HCT116 (cell line): Measurements from ENCODE around the gene TMEM185B. TPM values are rescaled to one million over a fixed set of nuclear protein-coding genes. Genes with fewer than 3 reads are reported as not detected.
A peak's percentile ranks its signal among the peaks of the same experiment; 100 is the strongest.

Source experiments
- ATAC-seq: fragments of 200-7000 bp; cut with Tn5 transposase; 2 replicates; pipeline ENCODE4 v1.9.1; 2020; ENCODE audit warnings: mild to moderate bottlenecking, moderate library complexity
- BruUV-seq: library from RNA; stranded (reverse); fragments of 400-500 nt; replicated peaks from 2 replicates; lab custom pipeline; 2021; lab: Mats Ljungman, UMichigan
- CTCF ChIA-PET: fragments of 300-600 bp; sonication (Branson Sonifier 250); formaldehyde crosslinking; loops from one replicate; lab custom pipeline; 2021; ENCODE audit warnings: antibody characterized with exemption; lab: Charles Lee
- POLR2A ChIA-PET: fragments of 300-600, 350-600 bp; sonication (Branson Sonifier 250); formaldehyde crosslinking; loops from one replicate; lab custom pipeline; 2021; ENCODE audit warnings: antibody characterized with exemption; lab: Charles Lee
- RAD21 ChIA-PET, 2 experiments: fragments of 300-600 bp; sonication (Branson Sonifier 250); formaldehyde crosslinking; loops; one replicate each; lab custom pipeline; 2023; ENCODE audit warnings: low total read pairs in 2 of 2; ENCODE audit not compliant: uncharacterized antibody in 2 of 2, unreplicated experiment in 2 of 2, low non-redundant PET in 1 of 2; lab: Charles Lee
- DNase-seq: peaks from one replicate; pipeline ENCODE4 v3.0.0-alpha.2; 2010; ENCODE audit warnings: low read depth, low spot score
- H2AFZ ChIP-seq: fragments of 200-600 bp; shearing (Covaris generic), sonication (generic); 2 replicates; pipeline ENCODE4 v1.6.1; 2017; ENCODE audit warnings: low read depth, mixed run types, mixed read lengths, antibody characterized with exemption, low read length; ENCODE audit not compliant: poor library complexity, severe bottlenecking
- H3K27ac ChIP-seq: 2 replicates; pipeline ENCODE4 v1.5.1; 2012; ENCODE audit warnings: low read depth, low read length
- H3K27me3 ChIP-seq: fragments of 200-600 bp; sonication (generic); 2 replicates; pipeline ENCODE4 v1.6.1; 2016; ENCODE audit warnings: mixed run types, low read length, mixed read lengths; ENCODE audit not compliant: insufficient read depth
- H3K36me3 ChIP-seq, 2 experiments: fragments of 200-500 bp in 1 of 2; fragments of 200-600 bp in 1 of 2; sonication (Bioruptor generic) in 1 of 2; sonication (generic) in 1 of 2; 2 replicates each; pipeline versions ENCODE4 v1.5.1 to v1.6.1; 2014 to 2016; ENCODE audit warnings: low read length in 2 of 2, inconsistent platforms in 1 of 2, mixed read lengths in 1 of 2, mixed run types in 1 of 2; ENCODE audit not compliant: insufficient read depth in 2 of 2, control insufficient read depth in 1 of 2
- H3K4me1 ChIP-seq, 2 experiments: fragments of 200-600 bp in 1 of 2; sonication (generic) in 1 of 2; 2 replicates each; pipeline versions ENCODE4 v1.5.1 to v1.6.1; 2012 to 2017; ENCODE audit warnings: low read length in 2 of 2, inconsistent platforms in 1 of 2, mild to moderate bottlenecking in 1 of 2, mixed read lengths in 1 of 2, mixed run types in 1 of 2, moderate library complexity in 1 of 2; ENCODE audit not compliant: insufficient read depth in 2 of 2, control insufficient read depth in 1 of 2
- H3K4me2 ChIP-seq: fragments of 200-600 bp; sonication (generic); 2 replicates; pipeline ENCODE4 v1.6.1; 2017; ENCODE audit warnings: mixed run types, low read length, mixed read lengths
- H3K4me3 ChIP-seq, 2 experiments: fragments of 200-600 bp in 1 of 2; sonication (generic) in 1 of 2; replicated peaks in 1 of 2; 2 replicates each; pipeline ENCODE4 v1.5.1; 2011 to 2016; ENCODE audit warnings: low read length in 2 of 2, control low read depth in 1 of 2, low read depth in 1 of 2, mild to moderate bottlenecking in 1 of 2, mixed read lengths in 1 of 2, mixed run types in 1 of 2
- H3K79me2 ChIP-seq: fragments of 200-600 bp; sonication (generic); 2 replicates; pipeline ENCODE4 v1.6.1; 2017; ENCODE audit warnings: mild to moderate bottlenecking, mixed run types, low read length, moderate library complexity, mixed read lengths; ENCODE audit not compliant: insufficient read depth
- H3K9ac ChIP-seq: fragments of 200-600 bp; sonication (generic); 2 replicates; pipeline ENCODE4 v1.6.1; 2016; ENCODE audit warnings: low read length, mixed read lengths
- H3K9me2 ChIP-seq: fragments of 200-600 bp; sonication (generic), shearing (Covaris generic); 2 replicates; pipeline ENCODE4 v1.6.1; 2017; ENCODE audit warnings: mixed run types, mild to moderate bottlenecking, moderate library complexity; ENCODE audit not compliant: insufficient read depth
- H3K9me3 ChIP-seq, 2 experiments: fragments of 200-500 bp in 1 of 2; fragments of 200-600 bp in 1 of 2; sonication (Bioruptor generic) in 1 of 2; sonication (generic) in 1 of 2; 2 replicates each; pipeline ENCODE4 v1.6.1; 2014 to 2017; ENCODE audit warnings: low read length in 2 of 2, mixed read lengths in 2 of 2, inconsistent platforms in 1 of 2, low read depth in 1 of 2, mild to moderate bottlenecking in 1 of 2, mixed run types in 1 of 2, moderate library complexity in 1 of 2; ENCODE audit not compliant: control insufficient read depth in 1 of 2, insufficient read depth in 1 of 2
- H4K20me1 ChIP-seq: fragments of 200-600 bp; sonication (generic), shearing (Covaris generic); 2 replicates; pipeline ENCODE4 v1.6.1; 2017; ENCODE audit warnings: mixed run types, mild to moderate bottlenecking, moderate library complexity; ENCODE audit not compliant: insufficient read depth
- CEBPB ChIP-seq: IDR thresholded peaks from 2 replicates; pipeline ENCODE4 v1.6.1; 2012; ENCODE audit warnings: low read depth
- EGR1 ChIP-seq: IDR thresholded peaks from 2 replicates; pipeline ENCODE4 v1.6.1; 2012; ENCODE audit warnings: low read depth
- ELF1 ChIP-seq: IDR thresholded peaks from 2 replicates; pipeline ENCODE4 v1.6.1; 2012; ENCODE audit warnings: low read depth, borderline replicate concordance
- EZH2phosphoT487 ChIP-seq: fragments of 200-600 bp; IDR thresholded peaks from 2 replicates; pipeline ENCODE4 v1.6.1; 2018; ENCODE audit warnings: antibody characterized with exemption, borderline replicate concordance
- FOSL1 ChIP-seq: IDR thresholded peaks from 2 replicates; pipeline ENCODE4 v1.6.1; 2012; ENCODE audit warnings: low read depth
- JUND ChIP-seq: IDR thresholded peaks from 2 replicates; pipeline ENCODE4 v1.6.1; 2012
- MAX ChIP-seq: IDR thresholded peaks from 2 replicates; pipeline ENCODE4 v1.6.1; 2012
- POLR2A ChIP-seq: IDR thresholded peaks from 2 replicates; pipeline ENCODE4 v1.7.0; 2011; ENCODE audit warnings: borderline replicate concordance; ENCODE audit not compliant: insufficient read depth, insufficient read length; ENCODE audit errors: extremely low read depth
- POLR2AphosphoS5 ChIP-seq: IDR thresholded peaks from 2 replicates; pipeline ENCODE4 v1.6.1; 2011; ENCODE audit warnings: mild to moderate bottlenecking, low read depth, low read length, moderate library complexity
- SIN3A ChIP-seq: IDR thresholded peaks from 2 replicates; pipeline ENCODE4 v1.6.1; 2012; ENCODE audit warnings: low read depth
- SP1 ChIP-seq: IDR thresholded peaks from 2 replicates; pipeline ENCODE4 v1.6.1; 2012; ENCODE audit warnings: low read depth
- YY1 ChIP-seq: IDR thresholded peaks from 2 replicates; pipeline ENCODE4 v1.6.1; 2011; ENCODE audit warnings: low read length, low read depth, moderate library complexity, mild to moderate bottlenecking; ENCODE audit not compliant: insufficient replicate concordance; ENCODE audit errors: extremely low read depth
- ZBTB33 ChIP-seq: IDR thresholded peaks from 2 replicates; pipeline ENCODE4 v1.6.1; 2011; ENCODE audit warnings: mild to moderate bottlenecking, low read length, moderate library complexity; ENCODE audit not compliant: insufficient replicate concordance; ENCODE audit errors: extremely low read depth
- ZFX ChIP-seq: fragments of 450-650 bp; IDR thresholded peaks from 2 replicates; pipeline ENCODE4 v1.6.1; 2017
- ZNF274 ChIP-seq: fragments of 200-500 bp; sonication (Bioruptor generic); IDR thresholded peaks from 2 replicates; pipeline ENCODE4 v1.6.1; 2014; ENCODE audit warnings: mild to moderate bottlenecking, low read depth, low read length, inconsistent platforms
- intact Hi-C: fragments of 100-400 bp; cut with micrococcal nuclease; formaldehyde crosslinking; loops from 2 replicates; pipeline ENCODE4 v1.10.0; 2022
- total RNA-seq: library from RNA; stranded (reverse); gene quantifications from one replicate; pipeline ENCODE4 v1.2.1, GENCODE V29; 2021; ENCODE audit not compliant: unreplicated experiment
- TF ChIP-seq, protein P1 (sequence below), 3 experiments: fragments of 200-600 bp in 1 of 3; sonication (generic) in 1 of 3; IDR thresholded peaks in 2 of 3; conservative IDR thresholded peaks in 1 of 3; 2 replicates each; pipeline ENCODE4 v1.5.1; 2012 to 2017; ENCODE audit warnings: low read depth in 2 of 3, low read length in 2 of 3, antibody characterized with exemption in 1 of 3, borderline replicate concordance in 1 of 3, control low read depth in 1 of 3, mild to moderate bottlenecking in 1 of 3, mixed read lengths in 1 of 3, mixed run types in 1 of 3, moderate library complexity in 1 of 3; ENCODE audit not compliant: insufficient read depth in 1 of 3
- TF ChIP-seq, protein P2 (sequence below): IDR thresholded peaks from 2 replicates; pipeline ENCODE4 v1.6.1; 2012

TMEM185B gene
- total RNA-seq, 1 experiment from 2014 or later, result 27.1 TPM

- intact Hi-C loops, result loop anchor here (5.0 kb wide), 1 partner anchor 60 kb away; no protein-coding TSS in a partner anchor
- no peaks in the 10 kb centered on the region for H3K36me3 ChIP-seq
- H3K4me2 ChIP-seq, result peak within 1 kb of the TSS; percentile 91
- H4K20me1 ChIP-seq, result no peaks in the 10 kb centered on the region
- no peaks in the 10 kb centered on the region for H3K9me2 ChIP-seq
- peak; percentile 96 for DNase-seq
- peak within 1 kb of the TSS; percentile 78 to 83 for H3K4me3 ChIP-seq
- peak within 1 kb of the TSS; percentile 62 for H3K27ac ChIP-seq
- ATAC-seq, result peak; percentile 92
- H3K27me3 ChIP-seq, result no peaks in the 10 kb centered on the region
- H3K79me2 ChIP-seq, result peaks cover 38% of the 10 kb centered on the region
- H3K9ac ChIP-seq, result peak within 1 kb of the TSS; percentile 73
- ChIA-PET CTCF (interaction anchor here (0.9 to 1.3 kb wide), 5 partner anchors 12 to 77 kb away, joined by 3 to 6 read pairs (median 3); no protein-coding TSS in a partner anchor), POLR2A (interaction anchor here (0.6 to 1.2 kb wide), 7 partner anchors 9 to 822 kb away, joined by 3 to 7 read pairs (median 3); partner anchors contain the start of gene TMEM185B), RAD21 (interaction anchor here in 1 of 2 experiments (0.7 kb wide), 1 partner anchor 12 kb away, joined by 3 read pairs; no protein-coding TSS in a partner anchor)
- no TSS peak for BruUV-seq
- H2AFZ ChIP-seq, result no peak within 1 kb of the TSS
- peaks cover 7 to 18% of the 10 kb centered on the region in 2 experiments; a peak in 3 of 4 replicates for H3K4me1 ChIP-seq
- no peaks in the 10 kb centered on the region for H3K9me3 ChIP-seq
- TF ChIP-seq, protein P1, sequence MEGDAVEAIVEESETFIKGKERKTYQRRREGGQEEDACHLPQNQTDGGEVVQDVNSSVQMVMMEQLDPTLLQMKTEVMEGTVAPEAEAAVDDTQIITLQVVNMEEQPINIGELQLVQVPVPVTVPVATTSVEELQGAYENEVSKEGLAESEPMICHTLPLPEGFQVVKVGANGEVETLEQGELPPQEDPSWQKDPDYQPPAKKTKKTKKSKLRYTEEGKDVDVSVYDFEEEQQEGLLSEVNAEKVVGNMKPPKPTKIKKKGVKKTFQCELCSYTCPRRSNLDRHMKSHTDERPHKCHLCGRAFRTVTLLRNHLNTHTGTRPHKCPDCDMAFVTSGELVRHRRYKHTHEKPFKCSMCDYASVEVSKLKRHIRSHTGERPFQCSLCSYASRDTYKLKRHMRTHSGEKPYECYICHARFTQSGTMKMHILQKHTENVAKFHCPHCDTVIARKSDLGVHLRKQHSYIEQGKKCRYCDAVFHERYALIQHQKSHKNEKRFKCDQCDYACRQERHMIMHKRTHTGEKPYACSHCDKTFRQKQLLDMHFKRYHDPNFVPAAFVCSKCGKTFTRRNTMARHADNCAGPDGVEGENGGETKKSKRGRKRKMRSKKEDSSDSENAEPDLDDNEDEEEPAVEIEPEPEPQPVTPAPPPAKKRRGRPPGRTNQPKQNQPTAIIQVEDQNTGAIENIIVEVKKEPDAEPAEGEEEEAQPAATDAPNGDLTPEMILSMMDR (IDR thresholded peaks at IDR 0.05 in 2 of 3, conservative IDR thresholded peaks at IDR 0.05 in 1 of 3; ENCODE audit: borderline replicate concordance in 1 of 3, insufficient read depth in 1 of 3, low read depth in 2 of 3, low read length in 2 of 3), result no peak
- no peak for TF ChIP-seq JUND
- no peak for TF ChIP-seq CEBPB
- TF ChIP-seq, protein P2, sequence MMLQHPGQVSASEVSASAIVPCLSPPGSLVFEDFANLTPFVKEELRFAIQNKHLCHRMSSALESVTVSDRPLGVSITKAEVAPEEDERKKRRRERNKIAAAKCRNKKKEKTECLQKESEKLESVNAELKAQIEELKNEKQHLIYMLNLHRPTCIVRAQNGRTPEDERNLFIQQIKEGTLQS, result no peak
- no peak for TF ChIP-seq YY1
- TF ChIP-seq SIN3A, result peak; percentile 22; the same call in 1 of the 2 replicates
- TF ChIP-seq ZFX, result no peak
- TF ChIP-seq EZH2phosphoT487, result no peak
- no peak for TF ChIP-seq FOSL1
- peak; percentile 69 for TF ChIP-seq POLR2AphosphoS5
- no peak for TF ChIP-seq ZNF274
- peak; percentile 47; the same call in 1 of the 2 replicates for TF ChIP-seq MAX
- TF ChIP-seq ELF1, result no peak; the same call in 1 of the 2 replicates
- TF ChIP-seq ZBTB33, result no peak
- peak; percentile 87 for TF ChIP-seq SP1
- peak; percentile 61 for TF ChIP-seq POLR2A
- no peak for TF ChIP-seq EGR1
Measured at GRCh38 chr2:120252225-120253020, 29.2 kb upstream of the TMEM185B start, which contains the start of gene RALB. Gene RALB (plus strand): TSS chr2:120252852. CDS start chr2:120278665, 25,813 bp downstream.
